Cortex of kidney (tissue), 1 donor: Measurements from ENCODE around the gene S100A9.

Experiments
- DNase-seq: peaks from one replicate; lab custom pipeline; 2025; lab: John Stamatoyannopoulos, UW

S100A9 gene

GRCh38 chr1:153361480-153362109 lies 3.9 kb downstream of the S100A9 start:
- DNase-seq = no peak

GRCh38 chr1:153362187-153362775 lies 4.6 kb downstream of the S100A9 start:
- DNase-seq = no peak

GRCh38 chr1:153363641-153364040 lies 6.0 kb downstream of the S100A9 start:
- DNase-seq = no peak

GRCh38 chr1:153364156-153364555 lies 6.5 kb downstream of the S100A9 start:
- DNase-seq = no peak

GRCh38 chr1:153364766-153365666 lies 7.4 kb downstream of the S100A9 start:
- no peak for DNase-seq

GRCh38 chr1:153365696-153366095 lies 8.0 kb downstream of the S100A9 start:
- no peak for DNase-seq

GRCh38 chr1:153366261-153366660 lies 8.6 kb downstream of the S100A9 start:
- no peak for DNase-seq

- no peak for DNase-seq
Measured at GRCh38 chr1:153367090-153367489, 9.4 kb downstream of the S100A9 start.

- DNase-seq = no peak
Measured at GRCh38 chr1:153368495-153368894, 10.8 kb downstream of the S100A9 start.

GRCh38 chr1:153370146-153370545 lies 12.5 kb downstream of the S100A9 start:
- DNase-seq = no peak

GRCh38 chr1:153371231-153371630 lies 13.6 kb downstream of the S100A9 start:
- DNase-seq = no peak

GRCh38 chr1:153372571-153372970 lies 14.9 kb downstream of the S100A9 start:
- DNase-seq = no peak

GRCh38 chr1:153374071-153374470 lies 16.4 kb downstream of the S100A9 start:
- no peak for DNase-seq

- DNase-seq = no peak
Measured at GRCh38 chr1:153375511-153375910, 17.9 kb downstream of the S100A9 start, which contains the start of gene S100A12. Gene S100A12, minus strand, starts transcription at chr1:153375621. Its CDS starts 1,029 bp downstream, at chr1:153374592.

- no peak for DNase-seq
Measured at GRCh38 chr1:153379591-153379990, 21.9 kb downstream of the S100A9 start.

- no peak for DNase-seq
Measured at GRCh38 chr1:153380711-153381110, 23.1 kb downstream of the S100A9 start.

GRCh38 chr1:153384958-153385580 lies 27.4 kb downstream of the S100A9 start:
- DNase-seq = no peak

- no peak for DNase-seq
Measured at GRCh38 chr1:153386500-153386901, 28.8 kb downstream of the S100A9 start.

- no peak for DNase-seq
Measured at GRCh38 chr1:153387001-153387400, 29.3 kb downstream of the S100A9 start.

- DNase-seq = no peak
Measured at GRCh38 chr1:153387785-153388184, 30.1 kb downstream of the S100A9 start.

GRCh38 chr1:153389401-153389800 lies 31.7 kb downstream of the S100A9 start:
- no peak for DNase-seq
